ENCODE data around the gene NRCAM.

NRCAM gene

GRCh38 chr7:108152198-108152597 lies 304.0 kb downstream of the NRCAM start:
- no peaks in the 10 kb centered on the region for H3K36me3 ChIP-seq
- no peaks in the 10 kb centered on the region for H3K27me3 ChIP-seq (ENCODE audit: insufficient read depth, low read depth, severe bottlenecking)
- no peaks in the 10 kb centered on the region for H3K9me3 ChIP-seq (ENCODE audit: severe bottlenecking)
- DNase-seq: no peak
- H3K4me3 ChIP-seq (ENCODE audit: low read depth, low read length): no peak overlapping the region
- TF ChIP-seq CTCF (IDR thresholded peaks at IDR 0.05; ENCODE audit: low read depth, low read length): no peak
- no peak overlapping the region for H3K27ac ChIP-seq

DNA sequence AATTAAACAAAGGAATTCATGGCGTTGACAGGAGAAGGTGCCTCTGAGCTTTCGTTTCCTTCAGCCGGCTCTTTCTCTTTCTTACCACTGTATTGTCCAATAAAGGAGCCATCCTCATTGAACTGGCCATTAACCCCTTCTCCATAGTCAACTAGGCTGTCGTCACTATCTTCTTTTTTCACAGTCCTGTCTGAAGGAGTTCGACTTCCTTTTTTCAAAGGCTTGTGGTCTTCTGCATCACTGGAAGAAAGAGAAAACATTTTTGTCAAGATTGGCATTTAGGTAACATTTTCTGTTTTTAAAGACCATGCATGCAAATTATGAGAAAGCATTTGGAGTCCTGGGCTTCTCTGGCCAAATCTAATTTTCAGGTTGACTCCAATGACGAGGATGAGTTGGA lies 306.3 kb downstream of the NRCAM start:
- H3K9me3 ChIP-seq (ENCODE audit: severe bottlenecking): no peaks in the 10 kb centered on the region
- DNase-seq: no peak
- no peak for TF ChIP-seq CTCF (IDR thresholded peaks at IDR 0.05; ENCODE audit: low read depth, low read length)
- H3K4me3 ChIP-seq (ENCODE audit: low read depth, low read length): no peak overlapping the region
- H3K36me3 ChIP-seq: no peaks in the 10 kb centered on the region
- no peak overlapping the region for H3K27ac ChIP-seq
- H3K27me3 ChIP-seq (ENCODE audit: insufficient read depth, low read depth, severe bottlenecking): no peaks in the 10 kb centered on the region

DNA sequence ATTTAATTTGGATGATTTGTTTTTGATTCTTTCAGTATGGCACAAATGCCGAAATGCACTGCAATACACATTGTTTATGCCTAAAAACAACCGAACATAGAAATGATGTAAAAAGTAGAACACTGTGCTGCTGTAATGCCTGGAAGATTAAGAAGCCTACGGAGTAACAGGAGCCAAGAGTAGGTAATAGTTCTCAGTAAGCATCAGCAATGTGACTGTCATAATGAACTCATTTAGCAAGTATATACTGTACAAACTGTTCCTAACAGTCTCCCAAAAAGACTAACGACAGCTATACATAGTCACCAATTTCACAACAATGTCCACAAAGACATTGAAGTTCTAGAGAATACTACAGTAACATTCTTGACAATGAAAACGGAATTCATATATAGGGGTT lies 307.1 kb downstream of the NRCAM start:
- TF ChIP-seq CTCF (IDR thresholded peaks at IDR 0.05; ENCODE audit: low read depth, low read length): no peak
- H3K4me3 ChIP-seq (ENCODE audit: low read depth, low read length): no peak overlapping the region
- H3K36me3 ChIP-seq: no peaks in the 10 kb centered on the region
- no peaks in the 10 kb centered on the region for H3K27me3 ChIP-seq (ENCODE audit: insufficient read depth, low read depth, severe bottlenecking)
- no peaks in the 10 kb centered on the region for H3K9me3 ChIP-seq (ENCODE audit: severe bottlenecking)
- H3K27ac ChIP-seq: no peak overlapping the region
- no peak for DNase-seq

- Histone ChIP-seq H3K4me3 (ENCODE audit: low read depth, low read length) (no peak overlapping the region), H3K9me3 (ENCODE audit: severe bottlenecking) (no peaks in the 10 kb centered on the region), H3K27me3 (ENCODE audit: insufficient read depth, low read depth, severe bottlenecking) (no peaks in the 10 kb centered on the region), H3K27ac (peak overlapping the region; percentile 11), H3K36me3 (no peaks in the 10 kb centered on the region)
- peak; percentile 86 for DNase-seq
- no peak for TF ChIP-seq CTCF (IDR thresholded peaks at IDR 0.05; ENCODE audit: low read depth, low read length)
These were observed 309.1 kb downstream of the NRCAM start for GRCh38 chr7:108147031-108147563.

DNA sequence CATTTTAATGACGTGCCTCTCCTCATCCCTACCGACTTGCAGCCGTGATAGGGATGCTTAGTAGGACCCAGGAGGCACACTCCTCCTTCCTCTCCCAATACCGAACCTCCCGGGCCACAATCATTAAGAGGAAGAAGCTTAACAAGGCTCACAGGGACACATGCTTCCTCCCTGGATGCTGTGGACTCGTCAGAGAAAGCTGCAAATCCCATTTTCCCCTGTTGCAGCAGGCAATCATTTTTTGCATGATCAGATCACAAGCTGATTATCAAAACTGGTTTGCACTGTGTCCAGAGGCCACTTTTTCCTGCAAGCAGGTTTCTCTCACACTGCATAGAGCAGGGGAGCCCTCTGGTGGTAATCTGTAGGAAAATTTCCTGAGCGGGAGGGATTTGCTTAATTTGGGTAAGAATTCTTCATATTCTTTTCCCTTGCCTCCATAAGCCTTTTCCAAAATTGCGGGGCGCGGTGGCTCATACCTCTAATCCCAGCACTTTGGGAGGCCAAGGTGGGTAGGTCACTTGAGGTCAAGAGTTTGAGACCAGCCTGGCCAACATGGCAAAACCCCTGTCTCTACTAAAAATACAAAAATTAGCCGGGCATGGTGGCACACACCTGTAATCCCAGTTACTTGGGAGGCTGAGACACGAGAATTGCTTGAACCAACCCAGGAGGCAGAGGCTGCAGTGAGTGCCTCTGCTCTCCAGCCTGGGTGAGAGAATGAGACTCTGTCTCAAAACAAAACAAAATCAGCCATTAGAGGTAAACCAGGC lies 310.0 kb downstream of the NRCAM start:
- TF ChIP-seq CTCF (IDR thresholded peaks at IDR 0.05; ENCODE audit: low read depth, low read length): peak; percentile 72
- H3K4me3 ChIP-seq (ENCODE audit: low read depth, low read length): peak overlapping the region; percentile 33

More for the DNA sequence above, 310.0 kb downstream of the NRCAM start:
- Histone ChIP-seq H3K27ac (peak overlapping the region; percentile 11; the same call in 1 of the 2 replicates), H3K27me3 (ENCODE audit: insufficient read depth, low read depth, severe bottlenecking) (no peaks in the 10 kb centered on the region), H3K36me3 (no peaks in the 10 kb centered on the region), H3K9me3 (ENCODE audit: severe bottlenecking) (no peaks in the 10 kb centered on the region)
- peak; percentile 79 for DNase-seq

Data from WERI-Rb-1 (cell line).